Hippocampal formation (tissue), 2 donors: ENCODE results near the gene C1orf210.
A peak's percentile ranks its signal among the peaks of the same experiment; 100 is the strongest.

Source experiments
- DNase-seq, 2 donors: peaks; one replicate each; lab custom pipeline; 2025; lab: John Stamatoyannopoulos, UW

The C1orf210 gene

GRCh38 chr1:43250351-43250761 is 35.0 kb downstream of the C1orf210 start:
- no peak for DNase-seq

GRCh38 chr1:43247256-43247921 is 38.0 kb downstream of the C1orf210 start:
- DNase-seq: no peak

GRCh38 chr1:43246466-43247213 is 38.7 kb downstream of the C1orf210 start:
- no peak for DNase-seq

GRCh38 chr1:43243299-43243698 is 42.1 kb downstream of the C1orf210 start:
- DNase-seq: no peak

GRCh38 chr1:43241413-43241836 is 44.0 kb downstream of the C1orf210 start:
- DNase-seq: no peak

- DNase-seq: no peak
These were observed 45.9 kb downstream of the C1orf210 start for GRCh38 chr1:43239484-43239883.

GRCh38 chr1:43238991-43239469 is 46.4 kb downstream of the C1orf210 start:
- no peak for DNase-seq

GRCh38 chr1:43238085-43238484 is 47.3 kb downstream of the C1orf210 start:
- DNase-seq: peak; percentile 68 to 78

- no peak for DNase-seq
These were observed 48.3 kb downstream of the C1orf210 start for GRCh38 chr1:43237121-43237520.

GRCh38 chr1:43235451-43236121 is 49.8 kb downstream of the C1orf210 start:
- DNase-seq: no peak

GRCh38 chr1:43235040-43235439 is 50.3 kb downstream of the C1orf210 start:
- DNase-seq: no peak

GRCh38 chr1:43234267-43234666 is 51.1 kb downstream of the C1orf210 start:
- no peak for DNase-seq

GRCh38 chr1:43233631-43234030 is 51.8 kb downstream of the C1orf210 start:
- DNase-seq: no peak

- no peak for DNase-seq
These were observed 52.9 kb downstream of the C1orf210 start for GRCh38 chr1:43232482-43232881.

- no peak for DNase-seq
These were observed 53.3 kb downstream of the C1orf210 start for GRCh38 chr1:43232074-43232473.
